ENCODE data around the gene SPRYD3. TPM values are rescaled to one million over a fixed set of nuclear protein-coding genes. Genes with fewer than 3 reads are reported as not detected.

SPRYD3 gene
- total RNA-seq, 2 donors from 2014 or later = 56.5 to 60.3 TPM

DNA sequence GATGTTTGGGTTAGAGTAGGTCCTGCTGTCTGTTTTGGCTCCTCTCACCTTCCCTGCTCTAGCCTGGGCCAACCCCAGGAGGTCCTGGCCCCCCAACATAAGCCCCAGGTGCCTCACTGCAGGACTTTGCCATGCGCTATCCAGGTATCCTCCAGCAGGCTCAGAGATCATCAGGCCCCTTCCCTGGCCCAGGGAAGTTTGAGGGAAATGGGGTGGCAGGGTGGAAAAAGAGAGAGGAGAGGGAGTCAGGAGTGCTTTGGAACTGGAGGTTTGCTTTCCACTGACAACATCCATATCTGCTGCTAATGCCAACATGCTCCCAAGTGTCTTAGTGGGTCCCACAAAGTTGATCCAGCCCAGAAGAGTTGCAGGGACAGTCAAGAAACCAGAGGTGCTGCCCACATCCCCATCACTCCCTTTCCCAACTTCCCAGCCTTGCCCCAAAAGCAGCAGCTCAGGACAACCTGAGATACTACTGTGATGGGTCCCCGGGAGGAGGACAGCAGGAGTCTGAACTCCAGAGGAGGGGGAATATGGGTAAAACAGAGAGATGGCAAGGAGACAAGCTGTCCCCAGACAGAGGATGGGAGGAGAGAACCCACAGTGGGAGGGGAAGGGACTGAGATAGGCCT, 28.6 kb downstream of the SPRYD3 start:
- H3K9me3 Mint-ChIP-seq = no peaks in the 10 kb centered on the region
- peaks cover 22 to 25% of the 10 kb centered on the region in 2 donors for H3K4me1 Mint-ChIP-seq (ENCODE audit: low read depth in 2 of 2)

DNA sequence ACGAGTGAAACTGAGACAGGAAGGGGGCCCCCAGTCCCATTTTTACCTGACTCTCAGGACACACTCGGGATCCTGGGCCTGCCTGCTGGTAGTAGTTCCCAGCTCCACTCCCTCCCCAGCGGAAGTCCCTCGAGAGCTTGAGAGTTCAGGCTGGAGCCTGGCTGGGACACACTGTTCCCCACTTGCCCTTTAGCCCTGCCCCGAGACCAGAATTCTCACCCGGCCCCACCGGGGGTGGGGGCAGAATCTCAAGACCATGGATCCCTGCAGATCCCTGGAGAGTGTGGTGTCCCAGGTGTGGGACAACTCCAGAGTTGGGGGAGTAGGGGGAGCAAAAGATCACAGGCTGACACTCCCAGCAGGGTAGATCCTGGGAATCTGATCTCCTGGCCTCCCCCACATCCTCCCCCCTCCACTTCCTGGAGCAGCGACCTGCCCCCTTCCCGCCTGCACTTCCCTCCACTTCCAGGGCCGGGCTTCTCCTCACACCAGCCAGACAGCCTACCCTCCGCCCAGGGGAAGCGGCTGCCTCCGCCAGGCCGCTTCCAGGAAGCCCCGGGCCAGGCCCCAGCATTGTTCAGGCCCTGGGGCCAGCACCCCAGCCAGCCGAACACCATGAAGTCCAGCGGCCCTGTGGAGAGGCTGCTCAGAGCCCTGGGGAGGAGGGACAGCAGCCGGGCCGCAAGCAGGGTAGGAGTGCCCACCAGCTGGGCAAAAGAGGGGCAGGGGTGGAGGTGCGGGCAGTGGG, 29.4 kb downstream of the SPRYD3 start, which contains the start of gene TNS2:
Gene TNS2 (plus strand): TSS at position 495 of the 748 bp plus-strand sequence. CDS start 121 bp downstream, at position 616.
- Mint-ChIP-seq H3K4me1 (ENCODE audit: low read depth in 2 of 2) (peaks cover 20 to 26% of the 10 kb centered on the region in 2 donors), H3K4me3 (no peak within 1 kb of the TSS), H3K27me3 (no peaks in the 10 kb centered on the region), H3K36me3 (no peaks in the 10 kb centered on the region), H3K27ac (no peak within 1 kb of the TSS), H3K9me3 (no peaks in the 10 kb centered on the region)
- DNase-seq (ENCODE audit: low spot score) (peak; percentile 57), ATAC-seq (no peak)

More for the DNA sequence above, 28.6 kb downstream of the SPRYD3 start:
- H3K27me3 Mint-ChIP-seq = no peaks in the 10 kb centered on the region
- H3K4me3 Mint-ChIP-seq = no peak overlapping the region
- no peaks in the 10 kb centered on the region for H3K36me3 Mint-ChIP-seq
- ATAC-seq (no peak), DNase-seq (ENCODE audit: low spot score) (peak; percentile 50)
- no peak overlapping the region for H3K27ac Mint-ChIP-seq

DNA sequence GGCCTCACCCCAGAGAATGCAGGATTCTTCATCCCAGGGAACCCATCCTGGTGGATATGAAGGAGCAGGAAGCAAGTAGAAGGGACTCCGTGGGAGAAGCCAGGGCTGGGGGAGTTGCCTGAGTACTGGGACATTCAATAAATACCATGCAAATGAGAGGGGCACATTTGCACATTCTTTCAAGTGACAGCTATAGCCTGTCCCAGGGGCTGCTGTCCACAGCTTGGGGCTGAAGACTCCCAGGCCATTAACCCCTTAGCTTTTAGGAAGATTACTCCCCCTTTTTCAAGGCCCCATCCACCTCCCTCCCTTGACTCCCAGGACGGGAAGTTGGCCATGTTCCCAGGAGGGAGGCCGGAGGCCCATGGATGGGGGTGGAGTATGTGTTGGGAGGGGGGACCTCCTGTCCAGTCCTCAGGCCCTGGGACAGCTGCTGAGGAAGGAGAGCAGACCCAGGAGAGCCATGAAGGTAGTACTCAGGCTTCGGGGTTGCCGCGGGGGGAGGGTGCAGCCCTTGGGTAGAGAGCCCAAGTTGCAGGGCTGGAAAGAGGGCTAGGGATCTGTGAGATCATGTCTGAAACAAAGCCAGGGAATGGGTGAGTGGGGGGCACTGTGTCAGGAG, 30.3 kb downstream of the SPRYD3 start:
- Mint-ChIP-seq H3K27ac (no peak overlapping the region), H3K27me3 (no peaks in the 10 kb centered on the region), H3K36me3 (no peaks in the 10 kb centered on the region), H3K9me3 (no peaks in the 10 kb centered on the region), H3K4me1 (ENCODE audit: low read depth in 2 of 2) (peaks cover 15 to 25% of the 10 kb centered on the region in 2 donors), H3K4me3 (no peak overlapping the region)
- DNase-seq (ENCODE audit: low spot score) (peak; percentile 28), ATAC-seq (no peak)

DNA sequence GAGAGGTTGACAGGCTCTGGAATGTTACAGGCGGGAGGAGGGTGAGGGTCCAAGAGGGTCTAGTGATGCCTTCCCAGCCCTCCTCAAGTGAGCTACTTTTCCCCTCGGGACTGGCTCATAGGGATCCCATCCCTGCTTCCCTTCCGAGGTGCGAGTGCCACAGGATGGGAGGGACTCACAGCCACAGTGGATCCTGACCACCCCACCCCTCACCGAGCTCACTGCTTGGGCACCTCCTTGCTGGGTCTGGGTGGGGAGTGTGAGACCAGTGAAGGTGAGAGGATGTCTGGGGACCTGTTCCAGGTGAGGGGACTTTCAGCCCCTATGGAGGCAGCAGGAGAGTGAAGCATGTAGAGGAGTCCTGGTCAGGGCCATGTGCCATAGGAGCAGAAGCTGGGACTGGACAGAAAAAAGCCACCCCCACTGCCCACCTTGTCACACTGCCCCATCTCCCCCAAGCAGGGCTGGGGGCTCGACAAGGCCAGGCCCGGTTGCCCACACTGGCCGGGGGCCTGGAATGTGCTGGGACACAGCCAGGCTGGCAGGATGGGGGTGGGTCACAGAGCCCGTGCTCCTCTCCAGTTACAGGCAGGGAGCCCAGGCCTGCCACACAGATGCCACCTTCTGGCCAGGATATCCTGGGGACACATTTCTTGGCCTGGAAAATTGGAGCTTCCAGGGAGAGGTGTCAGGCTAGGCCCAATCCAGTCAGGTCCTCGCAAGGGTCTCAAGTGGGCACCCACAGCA, 31.0 kb downstream of the SPRYD3 start:
- Mint-ChIP-seq H3K36me3 (no peaks in the 10 kb centered on the region), H3K4me1 (ENCODE audit: low read depth in 2 of 2) (peaks cover 14 to 24% of the 10 kb centered on the region in 2 donors), H3K27ac (no peak overlapping the region), H3K27me3 (no peaks in the 10 kb centered on the region), H3K4me3 (peak overlapping the region; percentile 20), H3K9me3 (no peaks in the 10 kb centered on the region)
- DNase-seq (ENCODE audit: low spot score) = no peak
- no peak for ATAC-seq

DNA sequence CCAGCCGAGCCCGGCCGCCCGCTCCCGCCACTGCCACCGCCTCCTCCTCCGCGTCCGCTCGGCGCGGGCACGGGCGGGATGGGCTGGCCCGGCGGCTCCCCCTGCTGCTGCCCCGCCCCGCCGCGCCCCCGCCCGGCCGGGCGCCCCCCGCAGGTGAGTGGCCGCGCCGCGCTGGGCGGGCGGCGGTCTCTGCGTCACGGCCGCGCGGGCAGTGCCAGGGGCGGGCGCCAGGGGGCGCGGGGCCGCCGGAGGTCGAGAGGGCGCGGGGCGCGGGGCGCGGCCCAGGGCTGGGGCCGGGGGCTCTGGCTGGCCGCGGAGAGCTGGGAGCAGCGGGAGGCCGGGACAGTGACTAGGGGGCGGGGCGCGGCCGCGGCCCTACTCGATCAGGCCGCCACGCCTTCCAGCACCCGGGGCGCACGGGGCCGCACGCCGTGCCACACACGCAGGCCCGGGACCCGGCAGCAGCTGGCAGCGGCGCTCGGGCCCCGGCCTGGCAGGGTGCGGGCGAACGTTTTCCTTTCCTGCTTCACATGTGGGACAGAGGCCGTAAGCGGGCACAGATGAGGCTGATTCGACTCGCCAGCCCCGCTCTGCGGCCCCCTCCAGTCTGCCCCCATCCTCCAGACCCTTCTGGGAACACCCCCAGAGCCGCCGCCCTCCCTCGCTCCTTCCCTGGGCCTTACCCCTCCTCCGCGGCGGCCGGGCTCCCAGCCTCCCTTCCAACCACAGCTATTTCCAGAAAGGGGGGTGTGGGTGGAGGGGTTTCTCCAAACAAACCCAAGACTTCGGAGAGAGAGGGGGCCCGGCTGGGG, 31.8 kb downstream of the SPRYD3 start:
- peaks cover 14 to 27% of the 10 kb centered on the region in 2 donors for H3K4me1 Mint-ChIP-seq (ENCODE audit: low read depth in 2 of 2)
- no peaks in the 10 kb centered on the region for H3K27me3 Mint-ChIP-seq
- DNase-seq (ENCODE audit: low spot score) = peak; percentile 80
- H3K27ac Mint-ChIP-seq = peak overlapping the region; percentile 47 to 55
- peak; percentile 85 to 89 for ATAC-seq
- peak overlapping the region; percentile 96 for H3K4me3 Mint-ChIP-seq
- no peaks in the 10 kb centered on the region for H3K9me3 Mint-ChIP-seq
- H3K36me3 Mint-ChIP-seq = no peaks in the 10 kb centered on the region

DNA sequence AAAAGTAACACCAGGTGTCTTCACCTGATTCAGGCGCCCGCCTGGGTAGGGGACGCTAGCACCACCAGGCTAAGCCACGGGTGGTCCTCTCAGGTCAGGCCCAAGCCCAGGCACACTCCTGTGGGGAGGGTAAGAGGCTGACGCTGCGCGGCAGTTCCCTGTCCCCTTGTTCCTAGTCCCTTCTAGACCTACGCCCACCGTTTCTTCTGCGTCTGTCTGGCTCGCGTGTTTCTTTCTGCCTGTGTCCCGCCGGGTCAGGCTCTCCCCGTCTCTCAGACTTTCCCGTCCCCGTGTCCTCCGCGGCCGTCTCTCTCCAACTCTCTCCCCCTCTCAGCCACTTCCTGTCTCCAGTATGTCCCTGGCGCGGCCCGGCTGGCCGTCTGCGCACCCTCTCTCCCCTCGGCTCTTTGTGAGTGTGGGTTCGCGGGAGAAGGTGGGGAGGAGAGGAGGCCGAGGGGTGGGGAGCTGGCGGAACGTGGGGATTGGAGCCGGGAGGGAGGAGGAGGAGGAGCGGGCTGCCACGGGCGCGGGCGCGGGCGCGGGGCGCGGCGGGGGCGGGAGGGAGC, 32.5 kb downstream of the SPRYD3 start:
- H3K27me3 Mint-ChIP-seq = no peaks in the 10 kb centered on the region
- H3K4me3 Mint-ChIP-seq = peak overlapping the region; percentile 96
- ATAC-seq (peak; percentile 61 to 66), DNase-seq (ENCODE audit: low spot score) (peak; percentile 76)
- H3K9me3 Mint-ChIP-seq = no peaks in the 10 kb centered on the region
- H3K4me1 Mint-ChIP-seq (ENCODE audit: low read depth in 2 of 2) = peaks cover 14 to 27% of the 10 kb centered on the region in 2 donors
- H3K27ac Mint-ChIP-seq = peak overlapping the region; percentile 47 to 55
- H3K36me3 Mint-ChIP-seq = no peaks in the 10 kb centered on the region

DNA sequence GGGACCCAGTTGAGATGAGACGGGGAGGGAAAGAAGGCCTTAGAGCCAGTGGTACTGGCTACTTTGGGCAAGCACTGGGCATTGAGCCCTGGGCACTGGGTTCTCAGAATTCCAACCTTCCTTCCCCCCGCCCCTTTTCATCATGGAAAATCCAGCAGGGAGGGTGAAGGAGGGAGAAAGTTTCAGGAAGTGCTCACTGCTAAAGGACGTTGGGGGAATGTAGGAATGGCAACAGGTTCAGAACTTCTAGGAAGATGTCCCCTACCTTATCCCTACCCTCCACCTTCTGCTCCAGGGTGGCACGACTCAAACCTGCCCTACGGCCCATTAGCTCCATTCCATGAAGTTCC, 33.5 kb downstream of the SPRYD3 start:
- Mint-ChIP-seq H3K36me3 (no peaks in the 10 kb centered on the region), H3K4me3 (no peak overlapping the region), H3K27me3 (no peaks in the 10 kb centered on the region), H3K4me1 (ENCODE audit: low read depth in 2 of 2) (peaks cover 14 to 27% of the 10 kb centered on the region in 2 donors), H3K27ac (peak overlapping the region in 1 of 2 donors; percentile 55), H3K9me3 (no peaks in the 10 kb centered on the region)
- DNase-seq (ENCODE audit: low spot score) (no peak), ATAC-seq (no peak)

DNA sequence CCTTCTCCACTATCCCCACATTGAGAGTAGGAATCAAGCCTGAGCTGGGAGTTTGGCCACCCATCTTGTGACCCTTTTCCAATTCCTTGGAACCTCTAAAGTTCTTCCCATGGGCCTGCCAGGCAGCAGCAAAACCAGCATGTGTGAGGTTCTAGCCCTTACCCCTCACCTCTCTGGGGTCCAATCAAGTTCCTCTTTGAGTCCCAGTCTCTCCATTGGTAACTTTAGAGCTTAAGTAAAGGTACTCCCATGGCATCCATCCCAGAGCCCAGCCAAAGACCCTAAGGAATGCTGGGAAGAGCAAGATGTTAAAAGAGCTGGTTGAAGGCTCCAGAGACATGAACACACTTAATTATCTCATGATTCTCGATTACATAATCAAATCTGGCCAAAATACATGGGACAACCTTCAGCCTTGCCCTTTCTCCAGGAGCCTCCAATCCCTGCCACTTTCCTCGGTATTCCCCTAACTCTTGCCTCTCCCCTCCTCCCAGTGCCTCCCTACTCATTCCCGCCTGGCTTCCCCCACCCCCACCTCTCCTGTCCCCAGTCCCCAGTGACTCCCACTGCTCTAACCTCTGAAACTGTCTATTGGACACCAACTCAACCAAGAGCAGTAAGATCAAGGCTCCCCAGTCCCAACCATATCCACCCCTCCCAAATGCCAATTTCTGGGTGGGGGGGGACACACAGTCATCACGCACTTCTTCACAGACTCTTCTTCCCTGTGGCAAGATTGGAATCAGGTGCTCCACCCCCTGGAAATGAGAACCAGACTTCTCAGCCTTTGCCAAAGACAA, 34.1 kb downstream of the SPRYD3 start:
- Mint-ChIP-seq H3K4me1 (ENCODE audit: low read depth in 2 of 2) (peaks cover 14 to 27% of the 10 kb centered on the region in 2 donors), H3K36me3 (peaks cover 1% of the 10 kb centered on the region), H3K27me3 (no peaks in the 10 kb centered on the region), H3K9me3 (no peaks in the 10 kb centered on the region), H3K4me3 (no peak overlapping the region), H3K27ac (peak overlapping the region in 1 of 2 donors; percentile 32)
- DNase-seq (ENCODE audit: low spot score) = no peak
- no peak for ATAC-seq

DNA sequence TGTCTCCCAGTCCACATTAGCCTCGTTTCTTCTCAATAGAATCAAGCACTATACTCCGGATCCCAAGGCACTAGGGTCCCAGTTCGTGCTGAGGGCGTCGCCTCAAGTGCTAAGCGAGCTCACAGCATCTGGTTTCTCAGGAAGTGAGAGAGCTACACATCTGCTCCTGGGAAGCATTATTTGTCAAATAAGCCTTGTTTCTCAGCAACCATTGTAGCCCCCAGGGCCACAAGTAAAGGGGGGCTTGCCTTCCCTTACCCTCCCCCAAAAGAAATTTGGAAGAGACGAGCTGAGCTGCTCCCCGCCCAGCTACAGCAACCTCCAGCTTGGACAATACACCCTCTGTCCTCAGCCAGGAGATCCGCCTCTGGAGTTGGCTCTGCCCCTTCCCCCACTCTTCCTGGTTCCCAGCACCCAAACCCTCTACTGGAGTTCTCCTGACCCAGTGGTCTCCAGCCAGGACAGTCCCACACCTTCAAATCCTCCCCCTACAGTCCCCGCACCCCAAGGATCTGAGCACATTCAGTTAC, 35.1 kb downstream of the SPRYD3 start:
- Mint-ChIP-seq H3K9me3 (no peaks in the 10 kb centered on the region), H3K4me3 (no peak overlapping the region), H3K27ac (peak overlapping the region in 1 of 2 donors; percentile 32), H3K4me1 (ENCODE audit: low read depth in 2 of 2) (peaks cover 15 to 28% of the 10 kb centered on the region in 2 donors), H3K36me3 (peaks cover 6% of the 10 kb centered on the region), H3K27me3 (no peaks in the 10 kb centered on the region)
- DNase-seq (ENCODE audit: low spot score) = no peak
- ATAC-seq = no peak

DNA sequence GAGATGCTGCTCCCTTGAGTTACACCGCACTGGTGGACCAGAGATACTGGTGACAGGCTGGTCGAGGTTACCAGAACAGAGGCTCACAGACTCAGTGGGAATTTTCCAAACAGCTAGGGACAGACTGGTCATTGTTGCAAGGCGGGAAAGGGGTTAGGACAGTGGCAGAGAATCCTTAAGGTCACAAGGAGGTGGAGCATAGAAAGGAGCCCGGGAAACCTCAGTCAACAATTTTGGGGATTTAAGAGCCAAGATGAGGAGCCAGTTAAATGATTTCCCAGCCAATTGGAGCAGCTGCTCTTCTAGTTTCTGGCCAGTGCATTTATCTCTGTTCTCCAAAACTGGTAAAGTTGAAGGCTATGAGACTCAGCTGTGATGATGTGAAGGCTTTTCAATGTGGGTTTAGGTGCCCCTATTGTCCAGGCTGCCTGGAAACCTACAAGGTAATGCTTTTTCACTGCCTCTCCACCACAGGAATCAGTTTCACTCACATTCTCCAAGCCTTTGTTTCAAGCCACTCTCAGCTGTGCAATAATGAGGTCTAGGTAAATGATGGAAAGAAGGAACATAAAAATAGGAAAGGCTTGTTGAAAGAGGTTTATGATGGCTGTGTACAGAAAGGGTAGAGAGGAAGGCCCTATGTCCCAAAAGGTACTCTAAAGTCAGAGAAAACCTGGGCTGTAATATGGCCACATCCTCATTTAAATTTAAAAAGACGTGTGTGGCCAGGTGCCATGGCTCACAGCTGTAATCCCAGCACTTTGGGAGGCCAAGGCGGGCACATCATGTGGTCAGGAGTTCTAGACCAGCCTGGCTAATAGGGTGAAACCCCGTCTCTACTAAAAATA, 36.4 kb downstream of the SPRYD3 start:
- ATAC-seq (no peak), DNase-seq (ENCODE audit: low spot score) (no peak)
- H3K27ac Mint-ChIP-seq = no peak overlapping the region
- peaks cover 22 to 34% of the 10 kb centered on the region in 2 donors for H3K4me1 Mint-ChIP-seq (ENCODE audit: low read depth in 2 of 2)
- no peak overlapping the region for H3K4me3 Mint-ChIP-seq
- peaks cover 14% of the 10 kb centered on the region for H3K36me3 Mint-ChIP-seq
- no peaks in the 10 kb centered on the region for H3K27me3 Mint-ChIP-seq
- H3K9me3 Mint-ChIP-seq = no peaks in the 10 kb centered on the region

DNA sequence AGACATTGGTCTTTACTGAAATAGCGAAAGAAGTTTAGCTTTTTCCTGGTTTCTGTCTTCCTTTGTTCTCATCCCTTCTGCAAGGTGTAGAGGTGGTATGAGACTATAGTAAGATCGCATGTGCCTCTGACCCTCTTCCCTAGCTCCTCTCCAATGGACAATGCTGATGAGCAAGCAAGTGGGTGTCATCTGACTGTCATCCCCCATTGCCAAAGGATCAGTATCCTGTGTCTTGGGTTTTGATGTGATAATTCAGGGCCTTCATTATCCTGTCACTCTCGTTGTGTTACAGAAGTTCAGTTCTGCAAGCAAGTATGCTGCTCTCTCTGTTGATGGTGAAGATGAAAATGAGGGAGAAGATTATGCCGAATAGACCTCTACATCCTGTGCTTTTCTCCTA, 39.3 kb downstream of the SPRYD3 start:
- Mint-ChIP-seq H3K27ac (no peak overlapping the region), H3K27me3 (no peaks in the 10 kb centered on the region), H3K4me1 (ENCODE audit: low read depth in 2 of 2) (peaks cover 8 to 15% of the 10 kb centered on the region in 2 donors), H3K4me3 (no peak overlapping the region), H3K36me3 (peaks cover 30% of the 10 kb centered on the region), H3K9me3 (no peaks in the 10 kb centered on the region)
- no peak for ATAC-seq
- no peak for DNase-seq (ENCODE audit: low spot score)
